Lung microvascular endothelial cell (primary cell): Measurements from ENCODE around the gene BDNF. TPM values are rescaled to one million over a fixed set of nuclear protein-coding genes. Genes with fewer than 3 reads are reported as not detected.

Source experiments
- DNase-seq, 2 donors: peaks; one replicate each; pipeline versions ENCODE4 v3.0.0 to v3.0.0-alpha.2; 2010; ENCODE audit warnings: low read depth in 2 of 2
- total RNA-seq: library from RNA; depleted of rRNA; stranded (reverse); fragments of >200 nt; gene quantifications from 2 replicates; pipeline ENCODE4 v1.2.1, GENCODE V29; 2014

BDNF gene
- total RNA-seq, 1 donor from 2014 or later: under 0.01 TPM

- DNase-seq: no peak
Measured at GRCh38 chr11:27626938-27627586, 73.2 kb downstream of the BDNF start.

- no peak for DNase-seq
Measured at GRCh38 chr11:27626269-27626937, 73.9 kb downstream of the BDNF start.

- DNase-seq: no peak
Measured at GRCh38 chr11:27625347-27625912, 74.8 kb downstream of the BDNF start.

GRCh38 chr11:27623945-27624523, 76.2 kb downstream of the BDNF start:
- no peak for DNase-seq

- DNase-seq: no peak
Measured at GRCh38 chr11:27622541-27623300, 77.5 kb downstream of the BDNF start.

- no peak for DNase-seq
Measured at GRCh38 chr11:27621405-27622161, 78.7 kb downstream of the BDNF start.

- no peak for DNase-seq
Measured at GRCh38 chr11:27619763-27620335, 80.4 kb downstream of the BDNF start.

GRCh38 chr11:27619039-27619574, 81.1 kb downstream of the BDNF start:
- no peak for DNase-seq

- DNase-seq: no peak
Measured at GRCh38 chr11:27618281-27618915, 81.9 kb downstream of the BDNF start.

GRCh38 chr11:27616711-27617110, 83.5 kb downstream of the BDNF start:
- DNase-seq: no peak

- no peak for DNase-seq
Measured at GRCh38 chr11:27615833-27616232, 84.4 kb downstream of the BDNF start.

GRCh38 chr11:27614092-27614491, 86.2 kb downstream of the BDNF start:
- DNase-seq: no peak

GRCh38 chr11:27612932-27613880, 87.0 kb downstream of the BDNF start:
- DNase-seq: no peak

GRCh38 chr11:27611947-27612455, 88.3 kb downstream of the BDNF start:
- no peak for DNase-seq

- no peak for DNase-seq
Measured at GRCh38 chr11:27611390-27611789, 88.9 kb downstream of the BDNF start.

GRCh38 chr11:27610946-27611345, 89.3 kb downstream of the BDNF start:
- no peak for DNase-seq

- no peak for DNase-seq
Measured at GRCh38 chr11:27610280-27610679, 90.0 kb downstream of the BDNF start.

- no peak for DNase-seq
Measured at GRCh38 chr11:27608951-27609350, 91.3 kb downstream of the BDNF start.

- DNase-seq: no peak
Measured at GRCh38 chr11:27605422-27605821, 94.8 kb downstream of the BDNF start.
